Fibroblast of skin of right biceps (primary cell): ENCODE data around the gene LRRC1.
A peak's percentile ranks its signal among the peaks of the same experiment; 100 is the strongest.

Experiments used
- DNase-seq: peaks from one replicate; pipeline ENCODE4 v3.0.0-alpha.2; 2013

The LRRC1 gene

GRCh38 chr6:53929041-53929820, 134.4 kb downstream of the LRRC1 start:
- DNase-seq = peak; percentile 7

- DNase-seq = no peak
Measured at GRCh38 chr6:53929821-53930120, 135.0 kb downstream of the LRRC1 start.

DNA sequence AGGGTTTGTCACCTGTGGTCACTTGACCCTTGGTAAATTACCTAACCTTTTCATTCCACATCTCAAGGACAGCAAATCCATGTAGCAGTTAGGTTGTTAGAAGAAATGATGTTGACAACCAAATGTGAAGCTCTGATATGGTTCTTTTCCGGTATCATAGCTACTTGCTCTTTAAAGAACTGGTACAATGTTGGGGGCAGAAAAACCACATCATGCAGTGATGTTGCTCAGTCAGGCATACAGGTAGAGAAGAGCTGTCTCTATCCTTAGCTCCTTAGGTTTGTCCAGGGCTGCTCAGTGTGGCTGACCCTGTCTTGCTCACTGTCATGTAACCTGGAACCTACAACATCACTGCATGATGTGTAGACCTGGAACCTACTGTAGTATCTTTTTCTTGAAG, 135.5 kb downstream of the LRRC1 start:
- DNase-seq = no peak

GRCh38 chr6:53931086-53931485, 136.3 kb downstream of the LRRC1 start:
- DNase-seq = no peak

- DNase-seq = no peak
Measured at GRCh38 chr6:53932516-53932915, 137.7 kb downstream of the LRRC1 start.

GRCh38 chr6:53934023-53934422, 139.2 kb downstream of the LRRC1 start:
- DNase-seq = no peak

GRCh38 chr6:53937461-53937860, 142.7 kb downstream of the LRRC1 start:
- DNase-seq = no peak

- peak; percentile 32 for DNase-seq
Measured at GRCh38 chr6:53938810-53939209, 144.0 kb downstream of the LRRC1 start.

- DNase-seq = no peak
Measured at GRCh38 chr6:53939830-53940229, 145.0 kb downstream of the LRRC1 start.

GRCh38 chr6:53943395-53943794, 148.6 kb downstream of the LRRC1 start:
- DNase-seq = no peak

DNA sequence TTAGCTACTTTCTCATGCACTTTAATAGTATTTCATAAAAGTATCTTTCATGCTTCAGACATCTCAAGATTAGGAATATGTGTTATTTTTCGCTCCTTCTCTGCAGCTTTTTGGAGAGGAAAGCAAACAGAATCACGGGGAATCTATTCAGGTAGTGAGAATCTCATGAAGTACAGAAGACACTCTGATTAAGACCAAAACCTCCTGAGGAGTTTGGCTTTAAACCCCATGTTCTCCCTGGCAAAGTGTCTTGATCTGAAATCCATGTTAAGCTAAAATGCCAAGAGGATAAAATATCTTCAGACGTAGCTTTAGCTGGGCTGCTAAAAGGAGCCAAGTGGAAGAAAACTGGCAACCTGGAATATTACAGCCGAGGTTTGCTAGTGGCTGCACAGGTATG, 149.3 kb downstream of the LRRC1 start:
- no peak for DNase-seq

DNA sequence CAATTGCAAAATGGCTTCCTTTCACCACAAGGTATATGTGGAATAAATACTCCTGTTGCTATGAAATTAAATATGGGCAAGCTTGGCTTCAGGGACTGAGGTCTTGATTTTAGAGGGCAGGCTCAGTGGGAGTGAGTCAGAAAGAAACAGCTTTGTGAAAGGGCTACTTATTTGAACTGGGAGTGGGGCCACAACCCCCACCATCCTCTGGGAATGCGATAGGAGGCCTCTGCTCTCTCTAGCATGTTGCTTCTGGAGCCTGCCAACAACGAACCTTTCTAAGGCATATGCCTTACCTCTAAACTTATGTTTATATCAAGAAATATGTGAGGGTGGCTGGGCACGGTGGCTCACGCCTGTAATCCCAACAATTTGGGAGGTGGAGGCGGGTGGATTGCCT, 149.7 kb downstream of the LRRC1 start:
- DNase-seq = no peak

GRCh38 chr6:53945765-53946407, 151.1 kb downstream of the LRRC1 start:
- DNase-seq = no peak

- no peak for DNase-seq
Measured at GRCh38 chr6:53947780-53948179, 153.0 kb downstream of the LRRC1 start.

DNA sequence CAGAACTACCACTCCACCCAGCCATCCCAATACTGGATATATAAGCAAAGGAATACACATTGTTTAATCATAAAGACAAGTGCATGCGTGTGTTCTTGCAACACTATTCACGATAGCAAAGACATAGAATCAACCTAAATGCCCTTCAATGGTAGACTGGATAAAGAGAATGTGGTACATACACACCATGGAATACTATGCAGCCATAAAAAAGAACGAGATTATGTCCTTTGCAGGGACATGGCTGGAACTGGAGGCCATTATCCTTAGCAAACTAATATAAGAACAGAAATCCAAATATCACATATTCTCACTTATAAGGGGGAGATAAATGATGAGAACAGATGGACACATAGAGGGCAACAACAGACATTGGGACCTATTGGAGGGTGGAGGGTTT, 156.6 kb downstream of the LRRC1 start:
- DNase-seq = no peak

- DNase-seq = peak; percentile 67
Measured at GRCh38 chr6:53956068-53956711, 161.4 kb downstream of the LRRC1 start.

DNA sequence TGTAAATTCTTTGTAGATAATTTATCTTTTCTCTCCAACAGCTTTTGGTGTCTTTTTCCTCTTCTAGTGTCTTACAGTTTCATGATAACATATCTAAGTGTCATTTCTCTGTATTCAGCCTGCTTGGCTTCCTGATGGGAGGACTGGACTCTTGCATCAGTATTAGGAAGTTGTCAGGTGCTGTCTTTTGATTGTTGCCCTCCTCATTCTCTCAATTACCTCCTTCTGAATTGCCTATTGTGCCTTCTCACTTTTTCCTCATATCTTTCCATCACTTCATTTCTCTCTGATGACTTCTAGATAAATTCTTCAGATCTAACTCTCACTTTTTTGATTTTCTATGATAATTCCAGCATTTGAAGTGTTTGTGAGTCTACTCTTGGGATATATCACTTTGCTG, 162.0 kb downstream of the LRRC1 start:
- DNase-seq = no peak

GRCh38 chr6:53959717-53960116, 164.9 kb downstream of the LRRC1 start:
- DNase-seq = peak; percentile 47

GRCh38 chr6:53960311-53960710, 165.5 kb downstream of the LRRC1 start:
- peak; percentile 78 for DNase-seq

GRCh38 chr6:53961679-53962370, 167.0 kb downstream of the LRRC1 start:
- DNase-seq = peak; percentile 68

DNA sequence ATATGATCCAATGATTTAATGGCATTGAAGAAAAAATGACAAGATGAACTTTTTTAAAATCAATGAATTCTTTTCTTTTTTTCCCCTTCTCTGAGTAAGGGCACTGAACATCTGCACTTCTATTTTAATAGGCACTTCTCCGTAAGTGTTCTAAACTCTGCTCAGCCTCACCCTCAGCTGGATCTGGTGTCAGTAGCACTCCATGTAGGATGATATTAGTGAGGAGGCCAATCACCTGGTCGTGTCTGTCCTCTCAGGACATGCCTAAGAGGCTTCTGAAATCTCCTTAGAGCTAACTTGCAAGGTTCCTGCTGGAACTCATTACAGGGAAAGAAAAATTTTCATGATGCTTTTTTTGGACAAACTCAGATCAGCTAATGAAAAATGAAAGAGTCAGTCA, 167.8 kb downstream of the LRRC1 start:
- no peak for DNase-seq

GRCh38 chr6:53967415-53967814, 172.6 kb downstream of the LRRC1 start:
- DNase-seq = no peak
